Measurements from ENCODE around the gene YEATS4. TPM values are rescaled to one million over a fixed set of nuclear protein-coding genes. Genes with fewer than 3 reads are reported as not detected.

YEATS4 gene
- total RNA-seq, 1 donor from 2014 or later = 17.0 TPM

GRCh38 chr12:69342421-69342820 is 17.1 kb upstream of the YEATS4 start:
- peak; percentile 22 for DNase-seq (ENCODE audit: low read depth)

- no peak for DNase-seq (ENCODE audit: low read depth)
These were observed 16.2 kb upstream of the YEATS4 start for GRCh38 chr12:69343357-69343756.

GRCh38 chr12:69343885-69344612 is 15.5 kb upstream of the YEATS4 start:
- no peak for DNase-seq (ENCODE audit: low read depth)

- no peak for DNase-seq (ENCODE audit: low read depth)
These were observed 14.5 kb upstream of the YEATS4 start for GRCh38 chr12:69345077-69345476.

GRCh38 chr12:69345742-69346141 is 13.8 kb upstream of the YEATS4 start:
- no peak for DNase-seq (ENCODE audit: low read depth)

- no peak for DNase-seq (ENCODE audit: low read depth)
These were observed 11.2 kb upstream of the YEATS4 start, which contains the start of gene LYZ for GRCh38 chr12:69348162-69348938. Gene LYZ (plus strand): TSS chr12:69348381. CDS start chr12:69348409, 28 bp downstream.

GRCh38 chr12:69350002-69350626 is 9.4 kb upstream of the YEATS4 start:
- no peak for DNase-seq (ENCODE audit: low read depth)

- no peak for DNase-seq (ENCODE audit: low read depth)
These were observed 8.8 kb upstream of the YEATS4 start for GRCh38 chr12:69350777-69351176.

GRCh38 chr12:69351462-69352236 is 7.9 kb upstream of the YEATS4 start:
- DNase-seq (ENCODE audit: low read depth) = no peak

GRCh38 chr12:69352904-69353303 is 6.6 kb upstream of the YEATS4 start:
- DNase-seq (ENCODE audit: low read depth) = no peak

- DNase-seq (ENCODE audit: low read depth) = no peak
These were observed 5.4 kb upstream of the YEATS4 start for GRCh38 chr12:69354172-69354555.

- no peak for DNase-seq (ENCODE audit: low read depth)
These were observed 4.9 kb upstream of the YEATS4 start for GRCh38 chr12:69354556-69355187.

- no peak for DNase-seq (ENCODE audit: low read depth)
These were observed 4.0 kb upstream of the YEATS4 start for GRCh38 chr12:69355363-69356028.

GRCh38 chr12:69360348-69360672 is 767 bp downstream of the YEATS4 start:
- DNase-seq (ENCODE audit: low read depth) = no peak

GRCh38 chr12:69366796-69367195 is 7.3 kb downstream of the YEATS4 start:
- DNase-seq (ENCODE audit: low read depth) = no peak

GRCh38 chr12:69368171-69368570 is 8.6 kb downstream of the YEATS4 start:
- no peak for DNase-seq (ENCODE audit: low read depth)

GRCh38 chr12:69383074-69383473 is 23.5 kb downstream of the YEATS4 start:
- DNase-seq (ENCODE audit: low read depth) = no peak

- peak; percentile 59 for DNase-seq (ENCODE audit: low read depth)
These were observed 25.5 kb downstream of the YEATS4 start for GRCh38 chr12:69385038-69385437.

GRCh38 chr12:69386921-69387320 is 27.4 kb downstream of the YEATS4 start:
- no peak for DNase-seq (ENCODE audit: low read depth)

GRCh38 chr12:69388371-69388770 is 28.8 kb downstream of the YEATS4 start:
- DNase-seq (ENCODE audit: low read depth) = peak; percentile 77

GRCh38 chr12:69389831-69390230 is 30.3 kb downstream of the YEATS4 start:
- no peak for DNase-seq (ENCODE audit: low read depth)

Measured in renal cortical epithelial cell (primary cell).